Measurements from ENCODE around the gene NOL9. TPM values are rescaled to one million over a fixed set of nuclear protein-coding genes. Genes with fewer than 3 reads are reported as not detected.

The NOL9 gene
- total RNA-seq, 6 experiments from 2014 or later, result 26.4 to 36.4 (median 33.4) TPM

- Mint-ChIP-seq H3K27me3 (ENCODE audit: insufficient read depth) (peaks cover 6% of the 10 kb centered on the region; the same call in 1 of the 2 replicates), H3K4me1 (ENCODE audit: low read depth) (peaks cover 2% of the 10 kb centered on the region), H3K4me3 (no peak overlapping the region), H3K27ac (no peak overlapping the region), H3K36me3 (ENCODE audit: low read depth) (no peaks in the 10 kb centered on the region), H3K9me3 (no peaks in the 10 kb centered on the region)
- DNase-seq, result no peak
- TF ChIP-seq CTCF (IDR thresholded peaks at IDR 0.05), result no peak
Measured at GRCh38 chr1:6510493-6510892, 43.8 kb downstream of the NOL9 start.

- Mint-ChIP-seq H3K27me3 (ENCODE audit: insufficient read depth) (peaks cover 6% of the 10 kb centered on the region; the same call in 1 of the 2 replicates), H3K9me3 (no peaks in the 10 kb centered on the region), H3K4me1 (ENCODE audit: low read depth) (no peaks in the 10 kb centered on the region), H3K4me3 (no peak overlapping the region), H3K27ac (no peak overlapping the region), H3K36me3 (ENCODE audit: low read depth) (no peaks in the 10 kb centered on the region)
- TF ChIP-seq CTCF (IDR thresholded peaks at IDR 0.05), result no peak
- DNase-seq, result no peak
Measured at GRCh38 chr1:6509919-6510291, 44.4 kb downstream of the NOL9 start.

- Mint-ChIP-seq H3K4me3 (no peak overlapping the region), H3K27me3 (ENCODE audit: insufficient read depth) (peaks cover 6% of the 10 kb centered on the region; the same call in 1 of the 2 replicates), H3K36me3 (ENCODE audit: low read depth) (no peaks in the 10 kb centered on the region), H3K4me1 (ENCODE audit: low read depth) (no peaks in the 10 kb centered on the region), H3K27ac (no peak overlapping the region), H3K9me3 (no peaks in the 10 kb centered on the region)
- DNase-seq, result no peak
- TF ChIP-seq CTCF (IDR thresholded peaks at IDR 0.05), result no peak
Measured at GRCh38 chr1:6509220-6509918, 44.9 kb downstream of the NOL9 start.

- no peaks in the 10 kb centered on the region for H3K9me3 Mint-ChIP-seq
- no peak for DNase-seq
- H3K4me3 Mint-ChIP-seq, result no peak overlapping the region
- no peaks in the 10 kb centered on the region for H3K36me3 Mint-ChIP-seq (ENCODE audit: low read depth)
- no peak for TF ChIP-seq CTCF (IDR thresholded peaks at IDR 0.05)
- H3K27me3 Mint-ChIP-seq (ENCODE audit: insufficient read depth), result peaks cover 6% of the 10 kb centered on the region; the same call in 1 of the 2 replicates
- no peak overlapping the region for H3K27ac Mint-ChIP-seq
- no peaks in the 10 kb centered on the region for H3K4me1 Mint-ChIP-seq (ENCODE audit: low read depth)
Measured at GRCh38 chr1:6508816-6509189, 45.5 kb downstream of the NOL9 start.

- no peak for DNase-seq
- no peaks in the 10 kb centered on the region for H3K36me3 Mint-ChIP-seq (ENCODE audit: low read depth)
- TF ChIP-seq CTCF (IDR thresholded peaks at IDR 0.05), result no peak
- H3K4me1 Mint-ChIP-seq (ENCODE audit: low read depth), result no peaks in the 10 kb centered on the region
- no peak overlapping the region for H3K27ac Mint-ChIP-seq
- H3K9me3 Mint-ChIP-seq, result no peaks in the 10 kb centered on the region
- no peak overlapping the region for H3K4me3 Mint-ChIP-seq
- H3K27me3 Mint-ChIP-seq (ENCODE audit: insufficient read depth), result peaks cover 6% of the 10 kb centered on the region; the same call in 1 of the 2 replicates
Measured at GRCh38 chr1:6508154-6508815, 46.0 kb downstream of the NOL9 start.

Measured in HFFc6 (cell line).